HG03571 (cell line): ENCODE data around the gene GPR132.
"Not testable (repeated sequence)": the region's sequence is repeated elsewhere in the genome, so short reads cannot be mapped to it uniquely, and the experiment has no call there.

Source experiments
- ATAC-seq: cut with Tn5 transposase; IDR thresholded peaks from one replicate; pipeline ENCODE4 v1.9.1; 2021; ENCODE audit not compliant: unreplicated experiment

Gene GPR132

DNA sequence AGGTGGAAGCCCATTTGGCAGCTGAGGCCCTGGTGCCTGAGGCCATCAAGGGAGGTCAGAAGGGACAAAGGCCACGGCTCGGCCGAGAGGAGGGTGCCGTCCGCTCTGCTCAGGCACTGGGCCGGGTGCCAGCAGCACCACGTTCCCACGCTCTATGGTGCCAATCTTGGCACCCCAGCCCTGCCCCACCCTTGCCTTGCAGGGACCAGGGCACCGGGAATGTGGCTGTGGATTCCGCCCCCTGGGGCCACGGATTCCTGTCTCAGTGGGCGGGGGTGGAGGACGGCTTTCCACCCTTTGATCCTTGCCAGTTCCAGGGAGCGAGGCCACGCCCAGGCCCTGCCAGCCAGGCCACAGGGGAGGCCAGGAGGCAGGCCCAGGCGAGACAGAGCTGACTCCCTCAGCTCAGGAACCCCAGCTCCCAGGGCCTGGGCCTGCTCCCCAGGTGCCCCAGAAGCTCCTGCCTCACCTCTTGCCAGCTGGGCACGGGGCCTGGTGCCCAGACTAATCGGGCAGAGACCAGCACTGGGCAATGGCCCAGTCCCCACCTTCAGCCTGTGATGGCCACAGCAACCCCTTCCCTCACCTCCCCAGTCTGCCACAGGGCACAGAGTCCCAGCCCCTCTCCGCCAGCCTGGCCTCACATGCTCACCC, 26.4 kb upstream of the GPR132 start:
- ATAC-seq = no peak

- no peak for ATAC-seq
These were observed 25.9 kb upstream of the GPR132 start for GRCh38 chr14:105091054-105091516.

DNA sequence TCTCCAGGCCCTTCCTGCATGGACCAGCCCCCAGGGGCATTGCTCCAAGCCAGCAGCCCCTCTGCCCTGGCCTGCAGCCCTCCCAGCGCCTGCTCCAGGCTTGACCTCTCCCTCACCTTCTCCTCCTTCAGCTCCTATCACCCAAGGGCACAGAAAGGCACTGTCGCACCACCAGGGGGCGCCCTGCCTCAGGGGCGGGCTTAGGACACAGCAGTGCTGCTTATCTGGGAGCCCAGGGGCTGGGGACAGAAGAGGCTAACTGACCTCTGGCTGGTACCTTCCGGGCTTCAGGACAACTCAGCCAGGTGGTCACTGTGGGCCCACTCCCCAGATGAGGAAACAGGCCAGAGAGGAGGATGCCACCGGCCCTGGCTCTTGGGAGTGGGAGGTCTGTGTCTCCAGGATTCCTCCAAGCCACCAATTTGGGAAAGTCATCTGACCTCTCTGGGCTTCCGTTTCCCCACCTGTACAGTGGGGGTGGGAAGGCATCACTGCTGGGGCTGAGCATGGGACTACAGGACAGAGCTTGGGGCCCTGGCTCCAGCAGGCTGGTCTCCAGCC, 25.3 kb upstream of the GPR132 start:
- no peak for ATAC-seq

- no peak for ATAC-seq
These were observed 24.7 kb upstream of the GPR132 start for GRCh38 chr14:105089746-105090492.

- ATAC-seq = no peak
These were observed 23.8 kb upstream of the GPR132 start for GRCh38 chr14:105088812-105089745.

GRCh38 chr14:105087963-105088811, 23.0 kb upstream of the GPR132 start:
- no peak for ATAC-seq

GRCh38 chr14:105087308-105087962, 22.2 kb upstream of the GPR132 start:
- no peak for ATAC-seq

- peak; percentile 57 for ATAC-seq
These were observed 21.6 kb upstream of the GPR132 start for GRCh38 chr14:105086833-105087307.

- no peak for ATAC-seq
These were observed 20.5 kb upstream of the GPR132 start for GRCh38 chr14:105085766-105086165.

DNA sequence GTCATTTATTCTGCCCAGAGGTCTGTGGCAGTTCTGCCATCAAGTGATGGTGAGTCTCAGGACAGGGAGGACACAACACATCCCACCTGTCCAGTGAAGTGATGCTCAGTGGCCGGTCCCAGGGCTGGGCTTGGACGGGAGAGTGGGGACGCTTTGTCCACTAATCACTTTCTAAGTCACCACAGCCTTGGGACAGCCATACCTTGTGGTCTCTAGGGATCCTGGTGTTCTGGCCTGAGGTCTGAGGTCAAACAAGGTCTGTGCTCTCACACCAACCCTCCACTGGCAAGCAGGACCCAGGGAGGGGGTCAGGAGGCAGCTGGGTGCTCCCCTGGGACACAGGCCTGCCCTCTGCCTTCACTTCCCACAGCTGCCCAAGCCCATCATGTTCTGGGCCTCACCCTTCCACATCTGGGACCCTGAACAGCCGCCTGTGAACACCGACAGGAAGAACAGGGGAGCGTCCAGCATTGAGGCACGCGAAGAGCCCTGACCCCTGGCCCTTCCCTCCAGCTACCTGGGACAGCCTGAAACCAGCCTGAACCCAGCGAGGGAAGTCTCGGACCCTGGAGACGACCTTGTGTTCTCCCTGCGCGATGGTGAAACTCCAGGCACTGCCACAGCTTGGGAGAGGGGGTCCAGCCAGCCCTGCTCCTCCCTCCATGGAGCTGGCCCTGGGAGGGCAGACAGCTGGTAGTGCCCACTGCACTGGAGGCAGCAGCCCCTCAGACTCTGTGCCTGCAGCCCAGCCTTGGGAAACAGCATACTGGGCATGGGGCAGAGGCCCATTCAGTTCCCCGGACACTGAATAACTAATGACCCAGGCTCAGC, 19.7 kb upstream of the GPR132 start:
- no peak for ATAC-seq

- ATAC-seq = no peak
These were observed 18.9 kb upstream of the GPR132 start for GRCh38 chr14:105083926-105084685.

- ATAC-seq = no peak
These were observed 17.5 kb upstream of the GPR132 start for GRCh38 chr14:105082703-105083102.

DNA sequence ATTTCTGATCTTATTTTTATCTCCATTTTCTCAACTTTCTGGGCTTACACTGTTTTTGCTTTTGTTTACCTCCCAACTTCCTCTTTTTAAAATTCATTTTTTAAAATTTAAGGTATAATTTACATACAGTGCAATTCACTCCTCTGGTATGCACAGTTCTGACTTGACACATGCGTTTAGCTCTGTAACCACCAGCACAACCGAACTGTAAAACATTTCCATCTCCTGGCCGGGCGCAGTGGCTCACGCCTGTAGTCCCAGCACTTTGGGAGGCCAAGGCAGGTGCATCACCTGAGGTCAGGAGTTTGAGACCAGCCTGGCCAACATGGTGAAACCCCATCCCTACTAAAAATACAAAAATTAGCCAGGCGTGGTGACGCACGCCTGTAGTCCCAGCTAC, 16.2 kb upstream of the GPR132 start:
- ATAC-seq = not testable (repeated sequence)

DNA sequence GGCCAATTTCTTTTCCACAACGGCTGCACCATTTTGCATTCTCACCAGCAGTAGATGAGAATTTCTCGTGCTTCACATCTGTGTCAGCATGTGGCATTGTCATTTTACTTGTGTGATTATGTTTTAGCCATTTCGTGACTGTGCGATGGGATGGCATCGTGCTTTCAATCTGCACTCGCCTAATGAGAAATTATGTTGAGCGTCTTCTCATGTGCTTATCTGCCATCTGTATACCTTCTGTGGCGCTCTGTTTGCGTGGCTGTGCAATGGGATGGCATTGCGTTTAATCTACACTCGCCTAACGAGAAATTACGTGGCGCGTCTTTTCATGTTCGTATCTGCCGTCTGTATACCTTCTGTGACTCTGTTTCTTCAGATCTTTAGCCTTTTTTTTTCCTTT, 14.9 kb upstream of the GPR132 start:
- no peak for ATAC-seq

DNA sequence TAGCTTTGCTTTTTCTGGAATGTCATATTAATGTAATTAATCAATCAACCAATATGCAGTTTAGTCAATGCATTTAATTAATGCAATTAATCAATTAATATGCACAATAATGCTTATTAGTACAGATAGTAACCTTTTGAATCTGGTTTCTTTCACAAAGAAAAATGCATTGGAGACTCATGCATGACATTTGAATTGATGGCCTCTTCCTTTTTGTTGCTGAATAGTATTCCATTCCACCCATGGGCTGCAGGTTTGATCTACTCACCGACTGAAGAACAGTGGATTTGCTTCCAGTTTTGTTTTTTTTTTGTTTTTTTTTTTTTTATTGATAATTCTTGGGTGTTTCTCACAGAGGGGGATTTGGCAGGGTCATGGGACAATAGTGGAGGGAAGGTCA, 13.1 kb upstream of the GPR132 start:
- ATAC-seq = no peak

DNA sequence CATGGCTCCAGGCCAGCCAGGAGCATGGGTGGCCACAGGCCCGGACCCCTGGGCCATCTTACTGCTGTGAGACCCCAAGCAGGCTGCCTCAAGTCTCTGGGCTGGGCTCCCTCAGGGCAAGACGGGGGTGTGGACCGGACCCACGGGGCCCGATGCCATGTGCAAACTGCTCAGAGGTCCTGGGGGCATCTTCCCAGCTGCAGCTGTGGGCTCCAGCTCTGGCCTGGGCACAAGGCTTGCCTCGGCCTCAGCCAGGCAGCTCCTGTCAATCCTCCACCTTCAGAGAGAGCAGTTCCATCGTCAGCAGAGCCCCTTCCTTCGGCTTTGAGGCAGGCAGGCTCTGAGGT, 12.4 kb upstream of the GPR132 start:
- no peak for ATAC-seq

DNA sequence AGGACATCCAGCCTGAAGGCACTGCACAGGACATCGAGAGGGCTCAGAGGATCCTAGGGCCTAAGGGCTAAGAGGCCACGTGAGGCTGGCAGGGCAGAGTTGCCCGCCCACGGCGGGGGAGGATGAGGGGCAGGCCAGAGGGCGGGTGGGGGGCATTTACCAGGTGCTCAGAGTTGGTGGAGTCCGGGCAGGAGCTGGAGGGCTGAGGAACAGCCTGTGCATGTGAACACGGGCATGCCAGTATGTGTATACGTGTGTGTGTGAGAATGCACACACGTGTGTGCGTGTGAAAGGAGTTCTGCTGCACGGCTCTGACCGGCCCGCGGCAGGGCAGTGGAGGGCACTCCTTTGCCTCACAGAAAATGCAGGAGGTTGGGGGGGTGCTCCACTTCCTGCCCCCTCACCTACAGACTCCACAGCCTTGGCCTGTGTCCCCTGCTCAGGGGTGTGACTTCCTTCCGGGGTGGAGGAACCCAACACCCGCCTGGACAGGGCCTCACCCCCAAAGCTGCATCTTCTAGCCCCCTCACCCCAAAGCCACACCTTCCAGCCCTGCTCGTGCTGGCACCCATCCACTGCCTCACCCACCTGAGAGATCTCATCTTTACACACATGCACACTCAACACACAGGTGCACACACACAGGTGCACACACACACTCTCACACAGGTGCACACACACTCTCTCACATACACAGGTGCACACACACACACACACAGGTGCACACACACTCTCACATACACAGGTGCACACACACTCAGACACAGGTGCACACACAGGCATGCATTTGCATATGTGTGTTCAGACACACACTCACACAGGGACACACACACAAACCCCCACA, 11.8 kb upstream of the GPR132 start:
- ATAC-seq = no peak
